Left ventricle myocardium inferior (tissue), 1 donor: ENCODE data around the gene NUDCD2. TPM values are rescaled to one million over a fixed set of nuclear protein-coding genes. Genes with fewer than 3 reads are reported as not detected.
A peak's percentile ranks its signal among the peaks of the same experiment; 100 is the strongest.
"Not testable (repeated sequence)": the region's sequence is repeated elsewhere in the genome, so short reads cannot be mapped to it uniquely, and the experiment has no call there.

Experiments
- DNase-seq: peaks from one replicate; pipeline ENCODE4 v3.0.0-alpha.2; 2020
- H3K27ac ChIP-seq: fragments of 200-600 bp; replicated peaks from 2 replicates; pipeline ENCODE4 v1.8.0; 2021
- H3K27me3 ChIP-seq: fragments of 200-600 bp; 2 replicates; pipeline ENCODE4 v1.8.0; 2021; ENCODE audit warnings: low read depth
- H3K36me3 ChIP-seq: fragments of 200-600 bp; 2 replicates; pipeline ENCODE4 v1.8.0; 2021
- H3K4me1 ChIP-seq: fragments of 200-600 bp; 2 replicates; pipeline ENCODE4 v1.8.0; 2021
- H3K4me3 ChIP-seq: fragments of 200-600 bp; 2 replicates; pipeline ENCODE4 v1.8.0; 2021; ENCODE audit warnings: mild to moderate bottlenecking, moderate library complexity
- H3K9me3 ChIP-seq: fragments of 200-600 bp; replicated peaks from 2 replicates; pipeline ENCODE4 v1.8.0; 2021
- CTCF ChIP-seq: fragments of 200-600 bp; IDR thresholded peaks from 2 replicates; pipeline ENCODE4 v1.8.0; 2021; ENCODE audit warnings: antibody characterized with exemption, mild to moderate bottlenecking, borderline replicate concordance
- intact Hi-C: fragments of 100-400 bp; cut with micrococcal nuclease; formaldehyde crosslinking; loops from one replicate; pipeline ENCODE4 v1.11.0; 2022
- total RNA-seq: library from RNA; stranded (reverse); fragmentation: NEBNext Ultra II Directional; extraction: Animal tissue kit (Norgen Biotek cat#: 25700); gene quantifications from one replicate; pipeline ENCODE4 v1.2.1, GENCODE V29; 2021
- donor health status: DM: no; HTN: yes; CAD: no; lungs with severe emphysema.

Gene NUDCD2
- total RNA-seq, 1 donor from 2014 or later = 13.0 TPM

DNA sequence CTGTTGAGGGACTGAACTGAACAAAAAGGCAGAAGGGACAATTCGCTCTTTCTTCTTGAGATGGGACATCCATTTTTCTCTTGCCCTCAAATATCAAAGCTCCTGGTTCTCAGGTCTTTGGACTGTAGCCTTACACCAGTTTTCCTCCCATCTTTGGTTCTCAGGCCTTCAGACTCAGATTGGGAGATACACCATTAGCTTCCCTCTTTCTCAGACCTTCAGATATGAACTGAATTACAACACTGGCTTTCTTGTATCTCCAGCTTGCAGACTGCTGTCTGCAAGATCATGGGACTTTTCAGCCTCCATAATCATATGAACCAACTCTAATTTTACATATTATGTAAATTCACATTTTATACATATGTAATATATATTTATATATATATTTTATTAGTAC is 35.1 kb downstream of the NUDCD2 start:
- Histone ChIP-seq H3K27ac (no peak overlapping the region), H3K4me3 (no peak overlapping the region), H3K4me1 (no peaks in the 10 kb centered on the region), H3K27me3 (no peaks in the 10 kb centered on the region), H3K36me3 (no peaks in the 10 kb centered on the region), H3K9me3 (no peaks in the 10 kb centered on the region)
- intact Hi-C loops = no loop called here
- DNase-seq = no peak
- TF ChIP-seq CTCF = no peak

GRCh38 chr5:163415673-163416072 is 44.2 kb downstream of the NUDCD2 start:
- H3K36me3 ChIP-seq, H3K27ac ChIP-seq, intact Hi-C loops, H3K9me3 ChIP-seq, H3K4me1 ChIP-seq, H3K4me3 ChIP-seq, DNase-seq: not testable (repeated sequence)
- H3K27me3 ChIP-seq = peaks cover 37% of the 10 kb centered on the region

- no peak for TF ChIP-seq CTCF
- Histone ChIP-seq H3K27ac (no peak overlapping the region), H3K27me3 (peaks cover 20% of the 10 kb centered on the region), H3K4me3 (no peak overlapping the region), H3K4me1 (peaks cover 6% of the 10 kb centered on the region), H3K36me3 (no peaks in the 10 kb centered on the region), H3K9me3 (no peaks in the 10 kb centered on the region)
- DNase-seq = no peak
- intact Hi-C loops = no loop called here
Observed at GRCh38 chr5:163410505-163410904, 49.4 kb downstream of the NUDCD2 start.

- no peak for TF ChIP-seq CTCF
- Histone ChIP-seq H3K27me3 (peaks cover 9% of the 10 kb centered on the region), H3K27ac (no peak overlapping the region), H3K4me3 (no peak overlapping the region), H3K9me3 (no peaks in the 10 kb centered on the region), H3K4me1 (peaks cover 6% of the 10 kb centered on the region), H3K36me3 (no peaks in the 10 kb centered on the region)
- DNase-seq = no peak
- intact Hi-C loops = no loop called here
Observed at GRCh38 chr5:163409384-163409783, 50.5 kb downstream of the NUDCD2 start.

- Histone ChIP-seq H3K27me3 (peaks cover 3% of the 10 kb centered on the region), H3K4me3 (peak overlapping the region; percentile 26), H3K4me1 (peaks cover 6% of the 10 kb centered on the region), H3K9me3 (no peaks in the 10 kb centered on the region), H3K27ac (no peak overlapping the region), H3K36me3 (no peaks in the 10 kb centered on the region)
- intact Hi-C loops = no loop called here
- peak; percentile 39 for DNase-seq
- peak; percentile 93 for TF ChIP-seq CTCF
Observed at GRCh38 chr5:163408311-163408923, 51.5 kb downstream of the NUDCD2 start.

DNA sequence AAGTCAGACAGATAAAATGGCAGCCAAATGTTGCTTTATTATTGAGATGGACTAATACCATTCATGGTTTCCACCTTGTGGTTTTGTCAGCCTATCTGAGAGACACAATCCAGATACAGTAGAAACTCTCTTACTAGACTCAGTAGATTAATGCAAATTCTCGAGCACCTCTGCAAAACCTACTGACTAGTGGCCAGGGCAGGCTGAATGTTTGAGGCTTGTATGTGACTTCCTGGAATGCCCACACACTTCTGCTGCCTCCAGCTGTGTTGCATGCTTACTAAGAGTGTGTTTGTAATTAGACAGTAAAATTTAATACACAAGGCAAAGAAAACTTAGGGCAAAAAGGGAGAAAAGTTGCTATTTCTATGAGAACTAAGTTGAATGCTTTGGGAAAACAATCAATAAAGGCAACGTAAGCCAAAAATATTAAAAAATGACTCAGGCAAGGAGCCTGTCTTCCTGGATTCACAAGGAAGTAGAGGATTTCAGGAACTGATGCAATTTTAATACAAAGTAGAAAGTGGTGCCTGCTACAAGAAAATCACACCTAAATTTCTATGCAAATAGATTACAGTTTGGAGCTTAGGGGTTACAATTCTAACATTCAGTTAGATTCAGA is 52.8 kb downstream of the NUDCD2 start:
- Histone ChIP-seq H3K27me3 (no peaks in the 10 kb centered on the region), H3K36me3 (no peaks in the 10 kb centered on the region), H3K4me1 (peaks cover 6% of the 10 kb centered on the region), H3K4me3 (no peak overlapping the region), H3K9me3 (no peaks in the 10 kb centered on the region), H3K27ac (no peak overlapping the region)
- TF ChIP-seq CTCF = no peak
- intact Hi-C loops = no loop called here
- no peak for DNase-seq
